CD4-positive, CD25-positive, alpha-beta regulatory T cell (primary cell): ENCODE results near the gene CDK5RAP2. TPM values are rescaled to one million over a fixed set of nuclear protein-coding genes. Genes with fewer than 3 reads are reported as not detected.
"Not testable (repeated sequence)": the region's sequence is repeated elsewhere in the genome, so short reads cannot be mapped to it uniquely, and the experiment has no call there.

Experiments used
- ATAC-seq, 2 donors: fragments of 150-1000 bp; cut with Tn5 transposase; one replicate each; pipeline ENCODE4 v1.10.0; 2021; ENCODE audit warnings: low read depth in 2 of 2, moderate number of reproducible peaks in 2 of 2, moderate library complexity in 1 of 2
- DNase-seq, 3 donors: peaks; one replicate each; pipeline versions ENCODE4 v3.0.0 to v3.0.0-alpha.2; 2012 to 2022; ENCODE audit warnings: mixed read lengths in 1 of 3
- H3K27ac ChIP-seq: one replicate; pipeline ENCODE4 v1.7.0; 2013; ENCODE audit warnings: mild to moderate bottlenecking, low read length; ENCODE audit not compliant: insufficient read depth, poor library complexity, severe bottlenecking
- H3K27me3 ChIP-seq: one replicate; pipeline ENCODE4 v1.7.0; 2013; ENCODE audit warnings: low read length; ENCODE audit not compliant: control insufficient read depth, insufficient read depth
- H3K36me3 ChIP-seq: one replicate; pipeline ENCODE4 v1.7.0; 2013; ENCODE audit warnings: mild to moderate bottlenecking, low read length, moderate library complexity; ENCODE audit not compliant: control insufficient read depth, insufficient read depth
- H3K4me1 ChIP-seq: 2 replicates; pipeline ENCODE4 v1.7.0; 2013; ENCODE audit warnings: mild to moderate bottlenecking, low read length; ENCODE audit not compliant: insufficient read depth, control insufficient read depth, poor library complexity, severe bottlenecking
- H3K4me3 ChIP-seq: one replicate; pipeline ENCODE4 v1.7.0; 2013; ENCODE audit warnings: low read depth, mild to moderate bottlenecking, low read length, moderate library complexity
- H3K9me3 ChIP-seq, 2 experiments: 1 replicate in 1 of 2; 2 replicates in 1 of 2; pipeline ENCODE4 v1.7.0; 2013; ENCODE audit warnings: low read length in 2 of 2, mild to moderate bottlenecking in 1 of 2, moderate library complexity in 1 of 2; ENCODE audit not compliant: control insufficient read depth in 2 of 2
- H3K27ac Mint-ChIP-seq, 3 donors: one replicate each; pipeline ENCODE4 v1.8.0; 2020 to 2022; ENCODE audit warnings: mild to moderate bottlenecking in 3 of 3, mixed read lengths in 3 of 3, moderate library complexity in 2 of 3
- H3K27me3 Mint-ChIP-seq: one replicate; pipeline ENCODE4 v1.8.0; 2022; ENCODE audit warnings: mild to moderate bottlenecking, mixed read lengths
- H3K36me3 Mint-ChIP-seq: one replicate; pipeline ENCODE4 v1.8.0; 2020; ENCODE audit warnings: mixed read lengths
- H3K4me1 Mint-ChIP-seq, 4 donors: one replicate each; pipeline ENCODE4 v1.8.0; 2020 to 2022; ENCODE audit warnings: mixed read lengths in 4 of 4, mild to moderate bottlenecking in 1 of 4
- H3K4me3 Mint-ChIP-seq, 4 donors: one replicate each; pipeline ENCODE4 v1.8.0; 2020 to 2022; ENCODE audit warnings: mild to moderate bottlenecking in 4 of 4, mixed read lengths in 4 of 4, moderate library complexity in 3 of 4
- H3K9me3 Mint-ChIP-seq, 7 donors: one replicate each; pipeline ENCODE4 v1.8.0; 2020 to 2022; ENCODE audit warnings: mixed read lengths in 7 of 7, mild to moderate bottlenecking in 3 of 7, moderate library complexity in 2 of 7
- polyA plus RNA-seq, 4 donors: library from polyadenylated mRNA; unstranded; fragments of 300-500 nt; fragmentation: Illumina TruSeq; gene quantifications; one replicate each; pipeline ENCODE4 v1.2.3, GENCODE V29; 2021
- total RNA-seq: library from RNA; stranded (reverse); gene quantifications from one replicate; pipeline ENCODE4 v1.2.3, GENCODE V29; 2022

The CDK5RAP2 gene
- 64.5 TPM for total RNA-seq
- polyA plus RNA-seq, result 10 to 100 TPM; 14.6 to 20.0 (median 16.7) TPM

- H3K27me3 Mint-ChIP-seq, result no peaks in the 10 kb centered on the region
- peak within 1 kb of the TSS; percentile 93 to 95 (median 93) for H3K27ac Mint-ChIP-seq
- Histone ChIP-seq H3K4me3 (peak within 1 kb of the TSS; percentile 90), H3K4me1 (peaks cover 26% of the 10 kb centered on the region), H3K27me3 (no peaks in the 10 kb centered on the region), H3K9me3 (no peaks in the 10 kb centered on the region), H3K27ac (peak within 1 kb of the TSS; percentile 79), H3K36me3 (no peaks in the 10 kb centered on the region)
- H3K4me1 Mint-ChIP-seq, result peaks cover 16 to 77% (median 39%) of the 10 kb centered on the region in 4 donors
- peak; percentile 88 to 98 (median 92) for DNase-seq
- H3K9me3 Mint-ChIP-seq, result peaks cover 0 to 1% (median 0%) of the 10 kb centered on the region in 7 donors
- peak; percentile 98 for ATAC-seq
- H3K36me3 Mint-ChIP-seq, result peaks cover 3% of the 10 kb centered on the region
- peak within 1 kb of the TSS; percentile 89 to 99 (median 94) for H3K4me3 Mint-ChIP-seq
Observed at GRCh38 chr9:120580051-120580896, at the start of gene CDK5RAP2. Gene CDK5RAP2, minus strand, starts transcription at chr9:120580167. Its CDS starts 189 bp downstream, at chr9:120579978.

- H3K4me1 Mint-ChIP-seq, result peaks cover 0 to 16% (median 4%) of the 10 kb centered on the region in 4 donors
- DNase-seq, H3K36me3 ChIP-seq, H3K4me3 ChIP-seq, H3K36me3 Mint-ChIP-seq, H3K9me3 ChIP-seq, H3K9me3 Mint-ChIP-seq, H3K4me1 ChIP-seq, H3K27me3 ChIP-seq, H3K27ac ChIP-seq, ATAC-seq, H3K27me3 Mint-ChIP-seq, H3K4me3 Mint-ChIP-seq, H3K27ac Mint-ChIP-seq: not testable (repeated sequence)
Observed at GRCh38 chr9:120628925-120629497, 49.0 kb upstream of the CDK5RAP2 start.

- Mint-ChIP-seq H3K36me3 (no peaks in the 10 kb centered on the region), H3K9me3 (no peaks in the 10 kb centered on the region), H3K27me3 (no peaks in the 10 kb centered on the region), H3K4me1 (peaks cover 0 to 16% (median 4%) of the 10 kb centered on the region in 4 donors), H3K4me3 (no peak overlapping the region), H3K27ac (no peak overlapping the region)
- Histone ChIP-seq H3K27ac (no peak overlapping the region), H3K27me3 (no peaks in the 10 kb centered on the region), H3K9me3 (no peaks in the 10 kb centered on the region), H3K36me3 (no peaks in the 10 kb centered on the region), H3K4me1 (no peaks in the 10 kb centered on the region), H3K4me3 (no peak overlapping the region)
- ATAC-seq (no peak), DNase-seq (no peak)
Observed at GRCh38 chr9:120628207-120628924, 48.4 kb upstream of the CDK5RAP2 start.

- no peaks in the 10 kb centered on the region for H3K9me3 ChIP-seq
- no peak for ATAC-seq
- DNase-seq, result no peak
- H3K27ac ChIP-seq, result no peak overlapping the region
- Mint-ChIP-seq H3K9me3 (no peaks in the 10 kb centered on the region), H3K27me3 (no peaks in the 10 kb centered on the region), H3K36me3 (no peaks in the 10 kb centered on the region), H3K27ac (no peak overlapping the region), H3K4me3 (no peak overlapping the region), H3K4me1 (peaks cover 0 to 16% (median 4%) of the 10 kb centered on the region in 4 donors)
- no peaks in the 10 kb centered on the region for H3K4me1 ChIP-seq
- no peaks in the 10 kb centered on the region for H3K27me3 ChIP-seq
- H3K36me3 ChIP-seq, result peaks cover 9% of the 10 kb centered on the region
- no peak overlapping the region for H3K4me3 ChIP-seq
Observed at GRCh38 chr9:120627073-120627472, 47.1 kb upstream of the CDK5RAP2 start.

- Mint-ChIP-seq H3K27me3 (no peaks in the 10 kb centered on the region), H3K4me1 (peaks cover 0 to 16% (median 4%) of the 10 kb centered on the region in 4 donors), H3K27ac (no peak overlapping the region), H3K4me3 (no peak overlapping the region), H3K36me3 (peaks cover 2% of the 10 kb centered on the region), H3K9me3 (no peaks in the 10 kb centered on the region)
- H3K9me3 ChIP-seq, result no peaks in the 10 kb centered on the region
- ATAC-seq (no peak), DNase-seq (no peak)
- H3K4me1 ChIP-seq, result no peaks in the 10 kb centered on the region
- H3K27me3 ChIP-seq, result no peaks in the 10 kb centered on the region
- peaks cover 11% of the 10 kb centered on the region for H3K36me3 ChIP-seq
- no peak overlapping the region for H3K4me3 ChIP-seq
- no peak overlapping the region for H3K27ac ChIP-seq
Observed at GRCh38 chr9:120626512-120626911, 46.5 kb upstream of the CDK5RAP2 start.

GRCh38 chr9:120625222-120625621, 45.3 kb upstream of the CDK5RAP2 start:
- peak overlapping the region in 1 of 4 donors; percentile 38 for H3K4me3 Mint-ChIP-seq
- H3K27me3 Mint-ChIP-seq, result no peaks in the 10 kb centered on the region
- H3K4me1 Mint-ChIP-seq, result peaks cover 0 to 13% (median 4%) of the 10 kb centered on the region in 4 donors
- no peaks in the 10 kb centered on the region for H3K27me3 ChIP-seq
- no peak overlapping the region for H3K27ac ChIP-seq
- H3K9me3 Mint-ChIP-seq, result no peaks in the 10 kb centered on the region
- no peak overlapping the region for H3K4me3 ChIP-seq
- peaks cover 7% of the 10 kb centered on the region for H3K36me3 Mint-ChIP-seq
- H3K27ac Mint-ChIP-seq, result no peak overlapping the region
- DNase-seq, result no peak
- H3K9me3 ChIP-seq, result no peaks in the 10 kb centered on the region
- ATAC-seq, result no peak
- no peaks in the 10 kb centered on the region for H3K4me1 ChIP-seq
- H3K36me3 ChIP-seq, result peaks cover 12% of the 10 kb centered on the region

- ATAC-seq, result no peak
- no peak overlapping the region for H3K27ac ChIP-seq
Observed at GRCh38 chr9:120622790-120623189, 42.8 kb upstream of the CDK5RAP2 start.

More at GRCh38 chr9:120622790-120623189, 42.8 kb upstream of the CDK5RAP2 start:
- no peak for DNase-seq
- no peaks in the 10 kb centered on the region for H3K27me3 Mint-ChIP-seq
- H3K4me1 Mint-ChIP-seq, result peaks cover 2 to 14% (median 10%) of the 10 kb centered on the region in 4 donors
- no peaks in the 10 kb centered on the region for H3K9me3 Mint-ChIP-seq
- Histone ChIP-seq H3K36me3 (peaks cover 12% of the 10 kb centered on the region), H3K4me1 (no peaks in the 10 kb centered on the region), H3K9me3 (no peaks in the 10 kb centered on the region), H3K27me3 (no peaks in the 10 kb centered on the region), H3K4me3 (no peak overlapping the region)
- H3K36me3 Mint-ChIP-seq, result peaks cover 10% of the 10 kb centered on the region
- H3K27ac Mint-ChIP-seq, result no peak overlapping the region
- no peak overlapping the region for H3K4me3 Mint-ChIP-seq
